GM12891 (cell line): Measurements from ENCODE around the gene TRABD.

Experiments
- DNase-seq: peaks from one replicate; pipeline ENCODE4 v3.0.0; 2011; ENCODE audit warnings: low spot score; ENCODE audit not compliant: insufficient read length
- FAIRE-seq: peaks from 2 replicates; lab custom pipeline; 2011; peaks lifted over from hg19 to GRCh38; lab: Jason Lieb, UNC
- PAX5 ChIP-seq: IDR thresholded peaks from 2 replicates; pipeline ENCODE4 v1.6.1; 2011; ENCODE audit warnings: low read length, moderate library complexity, mild to moderate bottlenecking; ENCODE audit not compliant: insufficient read depth, severe bottlenecking
- POLR2A ChIP-seq: IDR thresholded peaks from 2 replicates; pipeline ENCODE4 v1.6.1; 2011; ENCODE audit warnings: low read depth, low read length, control low read depth
- POLR2AphosphoS5 ChIP-seq: IDR thresholded peaks from 2 replicates; pipeline ENCODE4 v1.6.1; 2011; ENCODE audit warnings: low read depth, low read length, control low read depth
- POU2F2 ChIP-seq: IDR thresholded peaks from 2 replicates; pipeline ENCODE4 v1.6.1; 2011; ENCODE audit warnings: low read depth, mild to moderate bottlenecking, control low read depth, low read length, moderate library complexity
- SPI1 ChIP-seq: IDR thresholded peaks from 2 replicates; pipeline ENCODE4 v1.6.1; 2011; ENCODE audit warnings: low read depth, low read length, control low read depth
- TAF1 ChIP-seq: IDR thresholded peaks from 2 replicates; pipeline ENCODE4 v1.6.1; 2011; ENCODE audit warnings: low read depth, low read length, control low read depth

The TRABD gene

DNA sequence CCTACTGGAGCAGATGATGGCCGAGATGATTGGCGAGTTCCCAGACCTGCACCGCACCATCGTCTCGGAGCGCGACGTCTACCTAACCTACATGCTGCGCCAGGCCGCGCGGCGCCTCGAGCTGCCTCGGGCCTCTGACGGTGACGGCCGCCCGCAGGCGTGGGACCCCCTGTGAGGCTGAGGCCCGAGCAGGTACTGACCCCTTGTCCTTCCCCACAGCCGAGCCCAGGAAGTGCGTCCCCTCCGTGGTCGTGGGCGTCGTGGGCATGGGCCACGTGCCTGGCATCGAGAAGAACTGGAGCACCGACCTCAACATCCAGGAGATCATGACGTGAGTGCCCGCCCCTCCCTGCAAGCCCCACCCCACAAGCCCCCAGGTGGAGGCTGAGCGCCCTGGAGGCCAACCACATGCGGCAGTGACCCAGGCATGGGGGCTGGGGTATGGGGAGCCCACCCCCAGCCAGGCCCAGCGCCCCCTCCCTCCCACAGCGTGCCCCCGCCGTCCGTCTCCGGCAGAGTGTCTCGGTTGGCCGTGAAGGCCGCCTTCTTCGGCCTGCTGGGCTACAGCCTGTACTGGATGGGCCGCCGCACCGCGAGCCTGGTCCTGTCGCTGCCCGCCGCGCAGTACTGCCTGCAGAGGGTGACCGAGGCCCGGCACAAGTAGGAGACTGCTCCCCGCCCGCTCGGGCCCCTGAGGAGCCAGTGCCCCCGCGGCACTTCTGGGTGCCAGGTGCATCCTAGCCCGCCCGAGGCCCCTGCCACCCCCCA lies 12.3 kb downstream of the TRABD start:
- DNase-seq: no peak
- FAIRE-seq: no peak

GRCh38 chr22:50198624-50199017 lies 12.9 kb downstream of the TRABD start:
- DNase-seq: no peak
- TF ChIP-seq TAF1: no peak
- no peak for TF ChIP-seq POLR2AphosphoS5
- TF ChIP-seq POLR2A: no peak
- no peak for TF ChIP-seq POU2F2
- TF ChIP-seq PAX5: no peak
- TF ChIP-seq SPI1: no peak

More for the DNA sequence above, 12.3 kb downstream of the TRABD start:
- no peak for TF ChIP-seq POU2F2
- TF ChIP-seq PAX5: no peak
- TF ChIP-seq POLR2AphosphoS5: no peak
- no peak for TF ChIP-seq POLR2A
- no peak for TF ChIP-seq SPI1
- TF ChIP-seq TAF1: no peak

GRCh38 chr22:50199251-50199721 lies 13.6 kb downstream of the TRABD start:
- FAIRE-seq (no peak), DNase-seq (no peak)
- TF ChIP-seq SPI1 (no peak), POU2F2 (no peak), POLR2A (no peak)

More at GRCh38 chr22:50198624-50199017, 12.9 kb downstream of the TRABD start:
- FAIRE-seq: no peak

- TF ChIP-seq POLR2A: 0 out of 2 replicates have a peak, but pooled peaks have one; percentile 43
- TF ChIP-seq SPI1: no peak
- TF ChIP-seq POU2F2: 0 out of 2 replicates have a peak, but pooled peaks have one; percentile 16
- TF ChIP-seq TAF1: no peak
- peak; percentile 69; the same call in 1 of the 2 replicates for TF ChIP-seq POLR2AphosphoS5
- no peak for TF ChIP-seq PAX5
- no peak for FAIRE-seq
- no peak for DNase-seq
These were observed 14.2 kb downstream of the TRABD start for GRCh38 chr22:50199829-50200460.

DNA sequence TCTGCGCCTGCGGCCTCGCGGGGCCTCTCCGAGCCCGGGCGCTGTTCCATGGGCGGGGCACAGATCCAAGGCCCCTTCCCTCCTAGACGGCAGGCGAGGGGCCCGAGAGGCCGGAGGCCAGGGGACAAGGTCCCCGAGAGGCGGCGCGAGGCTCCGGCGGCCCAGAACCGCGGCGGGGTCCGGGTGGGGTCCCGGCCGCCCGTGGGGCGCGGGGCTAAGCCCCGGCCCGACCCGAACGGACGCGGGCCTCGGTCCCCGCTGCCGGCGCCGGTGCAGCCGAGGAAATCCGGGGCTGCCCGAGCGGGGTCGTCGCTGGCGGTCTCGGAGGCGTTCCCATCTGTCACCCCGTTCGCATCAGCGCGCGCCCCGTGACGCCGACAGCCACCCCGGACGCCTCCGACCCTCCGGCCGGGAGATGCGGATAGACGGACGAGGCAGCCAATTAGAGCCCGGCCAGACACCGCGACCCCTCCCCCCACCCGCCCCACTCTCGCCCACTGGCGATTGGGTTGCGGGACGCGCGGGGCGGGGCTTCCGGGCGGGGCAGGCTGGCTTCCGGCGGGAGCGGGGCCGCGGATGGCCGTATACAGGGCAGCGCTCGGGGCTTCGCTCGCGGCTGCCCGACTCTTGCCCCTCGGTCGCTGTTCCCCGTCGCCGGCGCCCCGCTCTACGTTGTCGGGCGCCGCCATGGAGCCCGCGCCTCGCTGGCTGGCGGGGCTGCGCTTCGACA lies 14.9 kb downstream of the TRABD start, which contains the start of gene SELENOO:
Gene SELENOO (plus strand): TSS at position 551 of the 730 bp plus-strand sequence. CDS start 26 bp downstream, at position 577.
- TF ChIP-seq POLR2A: no peak
- TF ChIP-seq PAX5: no peak
- TF ChIP-seq POU2F2: no peak
- TF ChIP-seq POLR2AphosphoS5: no peak
- no peak for TF ChIP-seq SPI1
- no peak for TF ChIP-seq TAF1
- FAIRE-seq: peak; percentile 96
- DNase-seq: peak; percentile 100

GRCh38 chr22:50201191-50202129 lies 15.7 kb downstream of the TRABD start:
- TF ChIP-seq POU2F2 (no peak), TAF1 (no peak), POLR2A (no peak), SPI1 (no peak), POLR2AphosphoS5 (no peak), PAX5 (no peak)
- FAIRE-seq (no peak), DNase-seq (no peak)

DNA sequence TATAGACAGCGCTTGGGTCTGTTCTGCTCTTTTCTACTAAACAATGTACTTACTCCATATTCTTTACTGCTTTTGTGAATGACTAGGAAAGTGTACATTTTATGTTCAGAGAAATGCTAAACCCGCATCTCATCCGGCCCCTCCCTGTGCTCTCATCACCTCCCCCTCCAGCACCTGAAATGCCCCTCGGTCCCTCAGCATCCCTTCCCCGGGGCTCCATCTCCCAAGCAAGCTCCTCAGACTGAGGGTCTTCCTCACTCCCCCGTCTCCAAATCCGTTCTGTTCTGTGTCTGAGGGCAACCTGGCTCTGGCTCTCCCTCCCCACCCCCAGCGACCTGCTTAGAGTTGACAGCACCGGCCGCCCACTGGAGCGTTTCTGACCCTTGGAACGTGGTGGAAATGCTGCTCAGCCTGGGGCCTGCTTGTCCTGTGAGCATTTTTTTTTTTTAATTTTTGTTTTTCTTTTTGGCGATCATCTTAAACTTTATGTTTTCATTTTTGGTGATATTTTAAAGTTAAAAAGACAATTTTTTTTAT lies 16.5 kb downstream of the TRABD start:
- TF ChIP-seq POU2F2 (no peak), SPI1 (no peak), POLR2A (no peak), POLR2AphosphoS5 (no peak), PAX5 (no peak), TAF1 (no peak)
- no peak for FAIRE-seq

GRCh38 chr22:50203288-50203687 lies 17.6 kb downstream of the TRABD start:
- TF ChIP-seq POLR2AphosphoS5 (no peak), POLR2A (no peak), TAF1 (no peak), PAX5 (no peak), POU2F2 (no peak), SPI1 (no peak)
- DNase-seq (no peak), FAIRE-seq (peak; percentile 26)

More for the DNA sequence above, 16.5 kb downstream of the TRABD start:
- DNase-seq: no peak
